CD4-positive, alpha-beta T cell treated with Interleukin-4 for 4 hours (primary cell): ENCODE measurements around the gene VILL.
A peak's percentile ranks its signal among the peaks of the same experiment; 100 is the strongest.

ENCODE experiments used
- DNase-seq: peaks from one replicate; pipeline ENCODE4 v3.0.0-alpha.2; 2020

Gene VILL

GRCh38 chr3:38002291-38002876 lies 11.8 kb downstream of the VILL start:
- DNase-seq = no peak

- DNase-seq = no peak
Measured at GRCh38 chr3:38002940-38003339, 12.4 kb downstream of the VILL start.

GRCh38 chr3:38003371-38003816 lies 12.8 kb downstream of the VILL start:
- DNase-seq = peak; percentile 51

GRCh38 chr3:38003817-38004414 lies 13.3 kb downstream of the VILL start:
- DNase-seq = no peak

GRCh38 chr3:38004415-38005075 lies 14.0 kb downstream of the VILL start:
- DNase-seq = peak; percentile 65

- no peak for DNase-seq
Measured at GRCh38 chr3:38005076-38006020, 14.8 kb downstream of the VILL start.

- DNase-seq = no peak
Measured at GRCh38 chr3:38006031-38006430, 15.4 kb downstream of the VILL start.

GRCh38 chr3:38006445-38006995 lies 15.9 kb downstream of the VILL start:
- DNase-seq = no peak

- no peak for DNase-seq
Measured at GRCh38 chr3:38007754-38008090, 17.1 kb downstream of the VILL start.

- DNase-seq = no peak
Measured at GRCh38 chr3:38008191-38008701, 17.7 kb downstream of the VILL start.

- DNase-seq = no peak
Measured at GRCh38 chr3:38008971-38009580, 18.5 kb downstream of the VILL start.

- no peak for DNase-seq
Measured at GRCh38 chr3:38009807-38010591, 19.4 kb downstream of the VILL start.

- no peak for DNase-seq
Measured at GRCh38 chr3:38011111-38011510, 20.5 kb downstream of the VILL start.

GRCh38 chr3:38015485-38015884 lies 24.9 kb downstream of the VILL start:
- DNase-seq = no peak

GRCh38 chr3:38015984-38016383 lies 25.4 kb downstream of the VILL start:
- DNase-seq = no peak

GRCh38 chr3:38016410-38016809 lies 25.8 kb downstream of the VILL start:
- no peak for DNase-seq

- no peak for DNase-seq
Measured at GRCh38 chr3:38016847-38017444, 26.4 kb downstream of the VILL start.

GRCh38 chr3:38017445-38018295 lies 27.1 kb downstream of the VILL start:
- DNase-seq = no peak

- no peak for DNase-seq
Measured at GRCh38 chr3:38018296-38019266, 28.0 kb downstream of the VILL start.
